T1000 (cell line): ENCODE measurements around the gene HTT-AS.

Source experiments
- DNase-seq: peaks from one replicate; lab custom pipeline; 2025; ENCODE audit warnings: mixed read lengths; lab: John Stamatoyannopoulos, UW

Gene HTT-AS

DNA sequence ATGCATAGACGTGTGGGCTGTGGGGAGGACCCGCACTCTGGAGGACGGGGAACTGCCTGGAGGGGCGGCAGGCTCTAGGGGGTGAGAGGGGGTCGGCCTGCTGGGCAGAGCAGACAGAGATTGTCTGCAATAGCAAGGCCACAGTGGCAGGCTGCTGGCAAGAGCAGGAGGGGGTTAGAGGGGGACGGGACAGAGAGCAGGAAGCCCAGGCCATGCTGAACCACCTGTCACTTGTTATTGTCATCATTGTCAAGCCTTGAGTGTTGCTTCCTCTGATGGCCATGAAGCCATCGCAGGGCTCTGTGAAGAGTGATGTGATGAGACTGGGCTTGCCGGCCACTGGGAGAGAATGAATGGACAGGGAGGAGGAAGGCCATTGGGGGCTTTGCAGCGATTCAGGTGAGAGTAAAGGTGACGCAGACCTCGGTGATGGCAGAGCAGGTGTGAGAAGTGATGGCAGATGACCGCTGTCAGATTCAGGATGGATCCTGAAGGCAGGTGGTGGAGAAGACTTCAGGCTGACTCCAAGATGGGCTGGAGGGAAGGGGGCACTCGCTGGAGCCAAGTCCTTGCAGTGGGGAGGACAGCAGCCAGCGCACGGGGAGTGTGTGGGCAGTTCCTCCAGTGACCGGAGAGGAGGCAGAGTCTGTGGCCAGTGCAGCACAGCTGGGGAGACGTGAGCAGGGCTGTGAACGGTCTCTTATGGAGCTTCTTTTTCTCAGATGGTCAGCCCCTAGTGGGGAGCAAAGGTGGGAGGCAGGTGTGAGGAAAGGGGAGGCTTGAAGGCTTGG is 43.6 kb downstream of the HTT-AS start:
- no peak for DNase-seq

DNA sequence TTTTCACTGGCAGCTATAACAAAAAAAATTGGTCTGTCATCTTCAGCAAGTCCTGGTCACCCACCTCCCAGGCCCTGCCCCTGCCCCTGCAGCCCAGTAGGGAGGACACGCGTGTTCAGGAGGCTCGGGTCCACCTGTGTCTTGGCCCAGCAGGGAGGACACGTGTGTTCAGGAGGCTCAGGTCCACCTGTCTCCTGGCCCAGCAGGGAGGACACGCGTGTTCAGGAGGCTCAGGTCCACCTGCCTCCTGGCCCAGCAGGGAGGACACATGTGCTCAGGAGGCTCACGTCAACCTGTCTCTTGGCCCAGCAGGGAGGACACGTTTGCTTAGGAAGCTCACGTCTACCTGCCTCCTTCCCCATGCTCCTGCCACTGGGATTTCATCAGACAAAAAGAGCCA is 44.9 kb downstream of the HTT-AS start:
- DNase-seq: no peak

DNA sequence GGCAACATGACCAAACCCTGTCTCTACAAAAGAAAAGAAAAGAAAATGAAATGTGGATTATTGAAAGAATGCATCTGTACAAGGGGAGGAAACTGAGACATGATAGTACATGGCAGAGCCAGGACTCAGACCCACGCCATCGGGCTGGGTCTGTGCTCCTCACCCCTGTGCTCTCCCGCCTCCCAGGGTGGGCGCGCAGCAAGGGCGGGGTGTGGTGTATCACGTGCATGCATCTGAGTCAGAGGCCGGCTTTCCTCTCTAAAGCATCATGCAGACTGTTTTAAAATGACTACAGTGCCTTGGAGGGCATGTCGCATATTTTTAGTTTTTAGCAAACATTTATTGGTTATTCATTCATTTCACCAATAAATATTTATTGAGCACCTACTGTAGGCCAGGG is 47.8 kb downstream of the HTT-AS start:
- DNase-seq: no peak

DNA sequence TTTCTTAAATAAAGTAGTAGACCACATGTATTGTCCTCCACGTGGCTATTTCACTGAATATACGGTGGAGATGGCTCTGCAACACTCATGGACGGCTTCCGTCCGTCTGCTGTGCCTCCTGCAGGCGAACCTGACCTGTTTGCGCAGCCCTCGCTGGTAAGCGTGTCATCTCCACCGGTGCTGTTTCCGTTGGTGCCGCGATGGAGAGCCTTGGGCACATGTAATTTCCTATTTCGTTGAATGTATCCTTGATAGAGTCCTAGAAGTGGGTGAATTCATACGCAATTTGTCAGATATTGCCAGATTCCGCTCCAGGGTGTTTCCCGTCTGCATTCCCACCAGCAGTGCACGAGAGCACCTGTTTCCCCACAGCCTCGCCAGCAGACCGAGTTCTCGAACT is 48.5 kb downstream of the HTT-AS start:
- no peak for DNase-seq

DNA sequence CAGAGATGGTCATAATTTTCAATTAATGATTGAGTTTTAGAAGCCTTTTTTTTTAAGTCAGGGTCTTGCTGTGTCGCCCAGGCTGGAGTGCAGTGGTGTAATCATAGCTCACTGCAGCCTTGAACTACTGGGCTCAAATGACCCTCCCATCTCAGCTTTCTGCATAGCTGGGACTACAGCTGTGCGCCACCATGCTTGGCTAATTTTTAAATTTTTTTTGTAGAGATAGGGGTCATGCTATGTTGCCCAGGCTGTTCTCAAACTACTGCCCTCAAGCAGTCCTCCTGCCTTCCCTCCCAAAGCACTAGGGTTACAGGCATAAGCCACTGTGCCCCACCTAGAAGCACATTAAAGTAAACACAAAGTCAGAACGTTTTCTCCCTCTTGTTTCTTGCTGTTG is 51.7 kb downstream of the HTT-AS start:
- DNase-seq: no peak

DNA sequence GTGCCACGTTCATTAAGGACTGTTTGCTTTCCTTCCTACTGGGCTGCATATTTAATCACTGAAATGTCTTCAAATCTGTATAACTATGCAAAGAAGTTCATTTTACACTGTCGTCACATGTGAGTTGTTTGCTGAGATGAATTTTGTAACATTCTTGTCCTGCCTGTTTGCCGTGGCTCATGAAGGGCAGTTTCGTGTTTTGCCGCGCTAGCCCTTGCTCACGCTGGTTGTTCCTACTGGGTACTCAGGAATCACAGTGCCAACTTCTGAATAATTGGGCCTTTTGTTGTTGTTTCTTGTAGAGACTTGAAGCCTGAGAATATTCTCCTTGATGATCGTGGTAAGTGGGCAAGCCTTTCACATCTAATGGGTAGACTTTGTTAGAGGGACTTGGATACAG is 52.2 kb downstream of the HTT-AS start:
- DNase-seq: no peak

DNA sequence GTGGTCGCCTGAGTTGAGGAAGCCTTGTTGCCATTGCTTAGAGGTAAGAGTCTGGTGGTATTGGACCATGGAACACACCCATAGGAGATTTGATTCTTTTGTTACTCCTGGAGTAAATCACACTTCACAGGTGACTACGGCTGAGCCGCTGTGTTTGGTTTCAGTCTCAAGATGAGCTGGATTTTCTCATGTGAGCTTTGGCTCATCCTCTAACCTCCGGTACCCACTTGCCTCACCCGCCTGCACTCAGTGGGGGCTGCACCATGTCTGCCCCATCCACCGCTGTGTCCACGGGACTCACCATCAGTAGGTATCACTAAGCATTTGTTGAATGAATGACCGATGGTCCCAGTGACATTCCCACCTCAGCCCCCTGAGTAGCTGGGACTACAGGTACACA is 52.7 kb downstream of the HTT-AS start:
- no peak for DNase-seq

DNA sequence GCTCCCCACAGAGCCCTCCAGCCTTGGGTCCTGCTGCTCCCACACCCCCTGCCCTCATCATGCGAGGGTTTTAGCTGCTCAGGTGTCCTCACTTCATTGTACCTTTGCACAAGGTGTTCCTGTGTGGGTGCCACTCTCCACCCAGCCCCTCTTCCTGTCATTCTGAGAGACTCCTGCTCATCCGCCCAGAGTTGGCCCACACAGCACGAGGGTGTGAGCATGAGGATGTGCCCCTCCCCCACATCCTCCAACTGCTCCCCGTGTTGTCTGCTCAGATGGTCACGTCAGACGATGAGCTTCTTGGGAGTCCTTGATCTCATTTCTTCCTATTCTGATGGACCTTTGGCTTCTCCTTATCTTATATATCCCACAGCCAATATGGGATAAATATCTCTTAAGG is 53.2 kb downstream of the HTT-AS start:
- DNase-seq: no peak

DNA sequence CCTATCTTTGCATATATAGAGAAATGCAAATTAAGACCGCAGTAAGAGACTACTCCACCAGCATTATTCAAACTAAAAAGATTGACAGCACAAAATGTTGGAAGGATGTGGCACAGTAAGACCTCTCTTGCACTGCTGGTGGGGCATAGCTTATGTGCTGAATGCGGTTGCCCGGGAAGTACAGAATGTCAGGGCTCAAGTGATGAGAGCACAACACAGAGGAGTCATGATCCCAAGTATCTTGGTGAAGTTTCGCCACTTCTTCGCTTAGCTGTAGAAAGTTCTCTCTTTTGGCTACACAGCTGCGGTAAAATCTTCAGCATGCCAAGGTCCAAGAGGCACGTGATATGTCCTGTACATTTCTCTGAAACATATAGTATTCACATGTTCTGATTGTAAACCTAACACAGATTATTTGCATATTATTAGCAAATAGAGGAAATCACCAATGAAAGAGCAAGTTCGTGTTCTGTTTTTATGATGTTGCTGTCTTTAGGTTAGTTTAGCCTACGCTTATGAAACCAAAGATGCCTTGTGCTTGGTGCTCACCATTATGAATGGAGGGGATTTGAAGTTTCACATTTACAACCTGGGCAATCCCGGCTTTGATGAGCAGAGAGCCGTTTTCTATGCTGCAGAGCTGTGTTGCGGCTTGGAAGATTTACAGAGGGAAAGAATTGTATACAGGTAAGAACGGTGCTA is 55.0 kb downstream of the HTT-AS start:
- no peak for DNase-seq

DNA sequence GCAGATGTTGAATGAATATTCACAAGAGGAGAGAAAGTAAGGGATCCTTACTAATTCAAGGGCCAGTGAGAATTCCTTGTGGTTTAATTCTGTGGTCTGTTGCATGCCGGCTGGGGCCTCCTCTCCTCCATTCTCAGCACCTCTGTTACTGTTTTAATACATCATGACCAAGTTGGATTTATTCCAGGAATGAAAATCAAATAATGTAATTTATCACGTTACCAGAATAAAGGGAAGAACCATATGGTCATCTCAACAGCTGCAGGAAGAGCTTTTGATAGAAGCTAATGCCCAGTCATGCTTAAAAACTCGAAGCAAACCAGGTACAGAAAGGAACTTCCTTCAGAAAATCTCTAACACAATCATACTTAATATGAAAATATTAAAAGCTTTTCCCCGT is 56.8 kb downstream of the HTT-AS start:
- DNase-seq: no peak

DNA sequence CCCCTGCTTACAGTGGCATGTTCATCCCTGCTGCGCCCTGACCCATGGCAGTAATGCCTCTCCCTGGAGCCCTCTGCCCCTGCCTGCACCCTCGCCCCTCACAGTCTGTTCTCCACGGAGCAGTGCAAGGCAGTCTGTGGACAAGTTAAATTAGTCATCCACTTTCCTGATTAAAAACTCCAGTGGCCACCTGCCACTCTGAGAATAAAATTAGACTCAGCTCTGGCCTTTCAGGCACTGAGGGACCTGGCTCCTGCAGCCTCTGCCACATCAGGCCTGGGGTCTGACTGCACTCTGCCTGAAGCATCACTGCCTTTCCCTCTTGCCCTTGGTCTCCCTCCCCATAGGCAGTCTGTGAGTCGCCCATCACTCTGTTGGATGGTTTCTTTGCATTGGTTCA is 57.4 kb downstream of the HTT-AS start:
- no peak for DNase-seq

DNA sequence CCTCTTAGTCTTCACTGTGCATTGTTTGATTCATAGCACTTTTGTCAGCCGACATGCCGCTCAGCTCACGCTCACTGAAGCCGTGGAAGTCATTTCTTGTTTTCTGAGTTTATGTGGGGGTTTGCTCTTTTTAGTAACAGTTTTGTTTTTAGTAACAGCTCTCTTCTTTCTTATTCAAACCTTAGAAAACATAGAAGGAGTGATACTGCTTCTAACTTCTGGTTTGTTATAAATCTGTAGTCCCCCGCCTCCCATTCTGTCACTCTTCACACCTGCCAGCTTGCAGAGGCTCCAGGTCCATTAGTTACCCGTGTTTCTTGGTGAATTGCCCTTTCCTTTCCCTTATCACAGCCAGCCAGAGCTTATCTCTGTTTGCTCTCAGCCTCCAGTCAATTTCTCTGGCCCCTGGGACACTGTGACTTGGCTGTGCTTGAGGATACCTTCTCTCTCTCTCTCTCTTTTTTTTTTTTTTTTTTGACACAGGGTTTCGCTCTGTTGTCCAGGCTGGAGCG is 60.4 kb downstream of the HTT-AS start:
- DNase-seq: no peak
